ENCODE data around the gene MYEOV. TPM values are rescaled to one million over a fixed set of nuclear protein-coding genes. Genes with fewer than 3 reads are reported as not detected.

The MYEOV gene
- total RNA-seq, 1 donor from 2014 or later = 0.25 TPM

DNA sequence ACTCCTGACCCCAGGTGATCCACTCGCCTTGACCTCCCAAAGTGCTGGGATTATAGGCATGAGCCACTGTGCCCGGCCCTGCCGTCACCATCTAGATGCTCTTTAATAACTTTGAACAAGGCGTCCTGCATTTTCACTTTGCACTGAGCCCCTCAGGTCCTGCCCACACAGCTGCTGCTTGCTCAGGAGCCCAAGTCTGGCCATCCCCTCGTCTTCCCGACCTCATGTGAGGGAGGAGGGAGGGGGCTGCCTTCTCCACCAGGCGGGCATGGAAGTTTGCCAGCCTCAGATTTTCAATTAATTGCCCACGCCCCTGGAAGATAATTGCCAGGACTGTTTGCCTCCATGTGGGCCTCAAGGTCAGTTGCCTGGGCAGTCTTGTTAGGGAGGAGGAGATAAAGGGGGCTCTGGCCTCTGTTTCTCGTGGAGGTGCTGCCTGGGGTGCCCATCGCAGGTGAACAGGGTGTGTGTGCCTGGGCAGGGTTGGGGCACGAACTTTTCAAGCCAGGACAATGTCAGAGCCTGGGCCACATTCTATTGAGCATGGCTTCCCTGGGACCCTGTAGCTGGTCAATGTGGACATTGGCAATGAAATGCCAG is 27.9 kb upstream of the MYEOV start:
- no peak for DNase-seq (ENCODE audit: low read depth)

DNA sequence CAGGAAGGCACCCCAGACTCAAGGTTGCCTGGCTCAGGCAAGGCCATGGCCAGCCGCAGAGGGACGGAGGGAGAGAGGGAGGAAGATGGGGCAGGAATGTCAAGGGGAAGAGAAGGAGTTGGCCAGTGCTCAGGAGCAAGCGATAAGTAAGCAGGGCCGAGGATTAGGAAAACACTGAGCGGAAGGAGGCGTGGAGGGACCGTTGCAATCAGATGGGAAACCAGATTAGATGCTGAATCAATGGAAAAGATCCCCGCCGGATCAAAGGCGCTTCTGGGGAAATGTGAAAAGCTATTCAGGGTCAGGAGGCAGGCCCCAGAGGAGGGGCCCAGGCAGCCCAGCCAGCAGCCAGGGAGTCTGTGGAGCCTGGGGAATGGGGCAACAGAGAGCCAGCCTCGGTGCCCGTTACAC is 26.6 kb upstream of the MYEOV start:
- no peak for DNase-seq (ENCODE audit: low read depth)

DNA sequence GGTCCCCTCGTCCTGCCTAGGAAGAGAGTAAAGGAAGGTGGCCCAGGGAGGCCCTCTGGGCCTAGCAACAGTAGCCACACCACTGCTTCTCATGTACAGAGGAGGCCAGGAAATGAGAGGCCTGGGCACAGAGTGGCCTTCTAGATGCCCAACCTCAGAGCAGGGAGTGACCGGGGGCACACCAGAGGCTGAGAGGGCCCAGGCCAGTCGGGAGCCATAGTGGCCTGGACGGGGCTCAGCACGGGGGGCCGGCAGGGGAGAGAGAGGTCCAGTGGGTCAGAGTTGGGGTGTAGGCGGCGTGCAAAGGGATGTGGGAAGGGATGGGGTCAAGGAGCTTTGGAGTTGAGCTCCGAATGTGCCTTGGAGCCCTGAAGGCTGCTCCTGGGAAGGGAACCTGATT is 25.0 kb upstream of the MYEOV start:
- no peak for DNase-seq (ENCODE audit: low read depth)

DNA sequence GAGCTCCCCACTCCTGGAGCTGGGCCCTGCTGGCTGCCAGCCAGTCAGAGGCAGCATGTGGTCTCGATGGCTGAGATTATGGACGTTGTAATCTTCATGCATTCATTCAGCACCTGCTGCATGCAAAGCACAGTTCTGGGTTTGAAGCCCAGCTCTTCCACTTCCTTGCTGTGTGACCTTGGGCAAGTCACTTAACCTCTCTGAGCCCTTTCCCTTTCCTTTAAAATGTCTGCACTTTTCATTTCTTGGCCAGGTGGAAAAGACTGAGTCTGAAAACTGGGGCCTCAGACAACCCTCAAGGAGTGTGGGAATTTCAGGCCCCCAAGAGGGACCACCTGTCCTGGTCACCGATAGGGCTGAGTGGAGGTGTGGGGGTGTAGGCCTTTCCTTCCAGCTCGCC is 24.6 kb upstream of the MYEOV start:
- no peak for DNase-seq (ENCODE audit: low read depth)

DNA sequence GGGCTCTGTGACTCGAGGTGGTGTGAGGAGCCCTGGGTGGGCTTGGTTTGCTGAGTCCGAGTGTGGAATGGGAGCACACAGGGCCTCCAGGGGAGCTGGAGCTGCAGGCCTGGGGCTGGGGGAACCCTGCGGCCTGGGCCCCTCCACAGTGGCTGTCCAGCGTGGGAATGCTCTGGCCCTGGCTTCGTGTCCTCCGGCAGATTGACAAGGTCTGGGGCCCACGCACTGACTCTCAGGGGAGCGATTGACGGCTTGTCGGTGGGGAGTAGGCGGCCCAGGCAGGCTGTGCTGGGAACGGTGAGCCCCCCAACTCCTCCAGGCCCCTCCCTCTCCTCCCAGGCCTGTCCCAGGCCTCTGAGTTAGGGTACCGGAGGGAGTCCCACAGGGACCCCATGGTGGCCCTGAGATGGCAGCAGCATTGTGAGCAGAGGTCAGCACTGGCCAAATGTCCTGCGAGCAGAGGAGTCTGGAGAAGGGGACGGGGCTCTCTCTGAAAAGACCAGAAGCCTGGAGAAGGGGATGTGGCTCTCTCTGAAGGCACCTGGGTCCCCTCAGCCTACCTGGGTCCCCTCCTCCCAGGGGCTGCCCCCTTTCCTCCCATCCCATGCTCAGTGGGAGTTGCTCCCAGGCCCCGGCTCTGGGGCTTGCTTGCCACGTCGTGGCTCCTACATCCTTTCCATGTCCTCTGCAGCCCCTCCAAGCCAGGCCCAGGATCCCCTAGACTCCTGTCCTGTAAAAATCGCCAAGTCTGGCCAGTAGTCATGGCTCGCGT is 23.8 kb upstream of the MYEOV start:
- DNase-seq (ENCODE audit: low read depth) = no peak

DNA sequence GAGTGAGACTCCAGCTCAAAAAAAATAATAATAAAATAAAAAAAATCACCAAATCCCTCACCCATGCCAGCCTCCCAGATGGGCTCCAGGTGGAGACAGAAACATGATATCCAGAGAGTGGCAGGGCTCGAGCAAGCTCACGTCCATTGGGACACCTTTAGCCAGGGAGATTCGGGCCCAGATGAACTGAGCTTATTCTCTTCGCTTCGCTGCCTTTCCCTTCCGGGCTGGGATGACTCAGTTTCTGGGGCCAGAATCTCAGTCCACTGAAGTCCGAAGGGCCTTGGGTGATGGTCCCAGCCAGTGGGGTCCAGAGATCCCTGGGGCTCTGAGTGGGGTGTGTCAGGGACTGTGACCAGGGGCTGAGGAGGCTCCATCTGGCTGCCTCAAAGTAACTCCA is 23.0 kb upstream of the MYEOV start:
- DNase-seq (ENCODE audit: low read depth) = peak; percentile 67

DNA sequence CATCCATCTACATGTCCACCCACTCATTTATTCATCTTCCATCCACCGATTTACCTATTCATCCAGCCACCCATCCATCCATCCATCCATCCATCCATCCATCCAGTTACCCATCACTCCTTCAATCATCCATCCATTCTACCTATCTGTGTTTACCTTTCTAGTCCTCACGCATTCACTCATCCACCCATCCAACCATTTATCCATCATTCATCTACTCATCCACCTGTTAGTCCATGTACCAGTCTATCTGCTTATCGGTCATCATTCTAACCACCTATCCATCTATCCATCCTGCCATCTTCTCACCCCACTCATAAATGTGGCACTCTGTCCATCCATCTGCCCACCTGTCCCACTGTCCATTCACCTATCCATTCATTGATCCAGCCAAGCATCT is 21.9 kb upstream of the MYEOV start:
- DNase-seq (ENCODE audit: low read depth) = no peak

DNA sequence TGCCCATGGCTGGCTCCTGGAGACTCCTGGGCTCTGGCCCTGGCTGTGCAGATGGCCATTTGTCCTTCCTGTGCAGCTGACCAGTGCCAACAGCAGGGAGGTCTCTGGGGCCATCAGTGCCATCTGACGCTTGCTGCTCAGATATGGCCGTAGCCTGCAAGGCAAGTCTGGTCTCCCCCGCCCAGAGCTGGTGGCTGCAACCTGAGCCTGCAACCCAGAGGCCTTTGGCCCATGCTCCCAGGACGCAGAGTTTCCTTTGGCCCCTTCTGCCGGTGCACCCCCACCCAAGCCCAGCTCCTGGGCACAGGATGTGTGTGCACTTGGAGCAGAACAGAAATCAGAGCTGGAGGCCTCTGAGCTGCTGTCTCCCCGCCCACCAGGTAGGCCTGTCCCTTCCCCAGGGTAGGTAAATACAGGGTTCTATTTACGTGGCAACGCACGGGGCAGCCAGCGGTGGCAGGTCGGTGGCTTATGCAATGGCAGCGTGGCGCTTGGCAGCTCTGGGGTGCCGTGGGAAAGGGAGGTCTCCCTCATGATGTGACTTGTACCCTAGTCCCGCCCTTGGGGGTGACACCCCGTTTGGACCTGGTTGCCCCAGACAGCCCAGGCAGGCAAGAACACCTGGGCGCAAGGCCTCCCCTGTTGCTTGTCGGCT is 21.0 kb upstream of the MYEOV start:
- DNase-seq (ENCODE audit: low read depth) = no peak

DNA sequence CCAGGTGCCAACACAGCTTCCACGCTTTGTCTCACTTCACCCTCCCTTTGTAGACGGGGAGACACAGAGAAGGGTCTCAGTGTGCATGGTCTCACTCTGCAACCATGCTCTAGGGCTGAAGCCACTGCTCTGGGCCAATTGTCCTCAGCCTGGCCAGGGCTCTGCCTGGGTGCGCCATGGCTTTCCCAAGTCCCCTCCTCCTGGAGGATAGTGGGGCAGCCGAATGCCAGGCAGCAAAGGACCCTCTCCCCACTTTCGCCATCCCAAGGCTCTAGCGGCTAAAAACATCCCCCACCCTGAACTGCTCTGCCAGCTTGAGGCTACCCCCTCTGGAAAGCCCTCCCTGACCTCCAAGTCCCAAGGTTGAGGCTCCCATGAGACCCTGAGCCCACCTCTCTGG is 20.4 kb upstream of the MYEOV start:
- no peak for DNase-seq (ENCODE audit: low read depth)

DNA sequence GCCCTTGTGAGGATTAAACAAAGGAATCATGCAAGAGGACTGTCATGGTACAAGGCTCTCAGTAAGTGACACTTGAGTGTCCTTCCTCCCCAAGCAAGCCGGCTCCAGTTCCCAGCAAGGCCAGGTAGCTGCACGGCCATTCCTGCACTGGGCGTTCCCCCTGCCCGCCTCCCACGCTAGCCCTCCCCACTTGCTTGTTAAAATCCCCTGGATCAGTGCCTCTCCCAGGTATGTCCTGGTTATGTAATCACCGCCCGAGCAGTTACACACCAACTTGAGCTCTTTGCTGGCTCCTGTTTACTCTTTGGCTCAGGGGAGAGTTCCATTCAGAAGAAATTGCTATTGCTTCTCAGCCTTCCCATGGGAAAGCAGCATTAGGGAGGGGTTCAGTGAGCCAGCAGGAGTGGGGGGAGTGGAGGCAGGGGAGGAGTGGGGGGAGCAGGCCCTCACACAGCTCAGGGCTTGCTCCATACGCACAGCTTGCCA is 19.4 kb upstream of the MYEOV start:
- peak; percentile 91 for DNase-seq (ENCODE audit: low read depth)

DNA sequence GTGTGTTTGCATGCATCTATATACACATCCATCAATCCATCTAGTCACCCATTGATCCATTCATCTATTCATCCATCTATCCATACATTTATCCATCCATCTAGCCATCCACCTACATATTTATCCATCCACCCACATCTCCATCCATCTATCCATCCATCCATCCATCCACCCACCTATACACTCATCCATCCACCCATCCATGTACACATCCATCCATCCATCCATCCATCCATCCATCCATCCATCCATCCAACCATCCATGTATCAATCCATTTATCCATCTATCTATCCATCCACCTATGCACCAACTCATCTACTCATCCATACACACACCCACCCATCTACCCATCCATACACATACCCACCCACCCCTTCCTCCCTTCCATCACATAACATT is 18.8 kb upstream of the MYEOV start:
- no peak for DNase-seq (ENCODE audit: low read depth)

DNA sequence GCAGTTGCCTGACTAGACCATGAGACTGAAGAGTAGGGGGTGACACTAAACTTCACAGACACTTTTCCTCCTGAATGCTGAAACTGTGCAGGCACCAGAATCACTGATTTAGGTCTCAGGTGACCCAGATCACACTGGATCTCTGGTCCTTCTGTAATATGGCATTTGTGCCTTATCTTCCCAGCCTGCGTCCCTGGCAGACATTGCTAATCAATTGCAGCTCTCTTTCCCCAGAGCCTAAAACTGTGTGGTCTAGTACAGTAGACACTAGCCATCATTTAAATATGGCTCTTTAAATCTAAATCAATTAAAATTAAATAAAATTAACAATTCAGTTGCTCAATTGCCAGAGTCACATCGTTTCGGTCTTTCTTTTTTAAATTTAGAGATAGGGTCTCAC is 17.8 kb upstream of the MYEOV start:
- no peak for DNase-seq (ENCODE audit: low read depth)

DNA sequence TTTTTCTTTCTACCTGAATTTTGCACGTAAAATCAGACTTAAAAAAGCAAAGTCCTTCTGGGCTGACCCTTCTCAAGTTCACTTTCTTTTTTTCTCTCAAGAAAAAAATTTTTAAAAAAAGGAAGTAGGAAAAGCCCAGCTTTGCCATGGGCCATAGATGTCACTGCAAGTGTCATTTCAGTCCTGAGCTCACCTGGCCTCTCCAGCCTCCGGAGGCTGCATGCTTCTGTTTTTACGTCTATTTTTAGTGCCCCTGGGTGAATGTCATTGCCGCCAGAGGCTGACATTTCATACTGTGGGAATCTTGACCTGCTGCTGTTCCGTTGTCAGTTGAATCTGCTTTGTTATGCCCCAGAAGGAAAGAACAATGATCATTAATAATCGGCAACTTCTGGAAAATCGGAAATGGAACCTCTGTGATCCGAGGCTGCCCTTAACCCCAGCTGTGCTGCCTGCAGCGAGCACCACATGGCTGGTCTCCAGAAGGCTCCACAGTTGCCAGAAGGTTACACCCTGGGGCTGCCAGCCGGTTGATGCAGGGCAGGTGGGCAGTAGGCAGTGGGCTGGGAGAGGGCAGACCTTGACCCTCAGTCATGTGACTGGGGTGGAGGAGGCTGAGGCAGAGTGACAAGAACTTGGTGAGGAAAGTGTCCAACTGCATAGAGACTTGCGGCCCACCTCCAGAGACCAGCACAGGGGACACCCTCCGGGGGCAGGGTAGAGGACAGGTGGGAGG is 16.7 kb upstream of the MYEOV start:
- no peak for DNase-seq (ENCODE audit: low read depth)

DNA sequence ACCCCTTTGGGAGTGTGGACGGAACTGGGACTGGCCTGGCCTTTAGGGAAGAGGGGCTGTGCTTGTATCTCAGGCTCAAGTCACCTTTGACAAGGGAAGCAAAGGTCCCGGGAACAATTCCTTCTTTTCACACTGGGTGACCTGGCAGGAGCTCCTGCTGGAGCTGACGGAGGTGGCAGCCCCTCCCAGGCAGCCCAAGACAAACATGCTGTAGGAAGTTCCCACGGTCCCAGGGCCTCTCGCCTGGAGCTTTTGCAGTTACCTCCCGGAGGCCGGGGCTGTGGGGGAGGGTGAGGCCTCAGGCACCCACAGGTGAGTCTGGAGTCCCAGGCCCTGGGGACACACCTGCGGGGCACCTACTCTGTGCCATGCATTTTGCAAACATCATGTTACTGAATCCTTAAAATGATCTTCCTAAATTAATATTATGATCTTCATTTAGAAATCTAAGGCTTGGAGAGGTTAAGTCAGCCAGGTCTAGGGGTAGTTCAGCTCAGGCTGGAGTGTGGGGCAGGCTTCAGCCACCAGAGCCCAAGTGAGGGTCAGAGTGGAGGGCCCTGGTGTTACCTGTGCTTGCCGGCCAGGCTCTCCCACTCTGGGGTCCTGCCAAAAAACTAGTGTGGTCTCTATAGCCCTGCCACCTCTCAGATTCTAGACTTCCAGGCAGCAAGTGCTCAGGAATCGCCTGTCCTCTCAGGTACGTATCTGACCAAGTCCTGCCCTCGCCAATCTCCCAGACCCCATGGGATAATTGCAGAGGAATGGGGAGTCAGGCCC is 15.7 kb upstream of the MYEOV start:
- DNase-seq (ENCODE audit: low read depth) = peak; percentile 67

DNA sequence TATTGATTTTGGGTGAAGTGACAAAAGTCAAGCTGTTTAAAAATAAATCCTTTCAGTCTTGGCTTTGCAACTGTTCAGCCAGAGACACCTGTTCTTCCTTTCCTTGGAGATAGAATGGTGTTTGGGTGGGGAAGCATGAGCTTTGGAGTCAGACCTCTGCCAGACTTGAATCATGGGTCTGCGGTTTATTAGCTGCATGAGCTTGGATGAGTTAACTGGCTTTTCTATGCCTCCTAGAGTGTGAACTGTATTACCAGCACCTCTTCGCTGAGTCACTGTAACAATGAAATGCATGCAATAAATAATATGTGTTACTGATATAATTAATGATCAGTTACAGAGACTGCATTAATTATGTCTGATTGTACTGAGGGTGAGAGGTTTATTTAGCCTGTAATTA is 13.5 kb upstream of the MYEOV start:
- peak; percentile 92 for DNase-seq (ENCODE audit: low read depth)

DNA sequence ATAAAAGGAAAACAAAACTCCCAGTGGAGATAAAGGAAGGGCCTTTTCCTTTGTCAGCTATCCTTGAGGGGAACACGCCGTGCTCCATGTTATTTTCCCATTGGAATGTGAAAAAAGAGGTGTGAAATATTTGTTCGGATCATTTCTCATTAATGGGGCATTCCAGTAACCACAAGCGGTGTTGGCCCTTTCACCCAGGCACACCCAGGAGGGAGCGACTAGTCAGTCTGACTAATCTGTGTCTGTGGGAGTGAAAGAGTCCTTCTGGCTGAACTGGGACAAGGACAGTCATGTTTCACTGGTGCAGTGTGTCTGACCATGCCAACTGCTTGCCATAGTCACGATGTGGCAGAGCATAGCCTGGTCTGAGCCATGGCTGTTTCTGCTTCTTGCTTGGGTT is 13.0 kb upstream of the MYEOV start:
- DNase-seq (ENCODE audit: low read depth) = peak; percentile 96

DNA sequence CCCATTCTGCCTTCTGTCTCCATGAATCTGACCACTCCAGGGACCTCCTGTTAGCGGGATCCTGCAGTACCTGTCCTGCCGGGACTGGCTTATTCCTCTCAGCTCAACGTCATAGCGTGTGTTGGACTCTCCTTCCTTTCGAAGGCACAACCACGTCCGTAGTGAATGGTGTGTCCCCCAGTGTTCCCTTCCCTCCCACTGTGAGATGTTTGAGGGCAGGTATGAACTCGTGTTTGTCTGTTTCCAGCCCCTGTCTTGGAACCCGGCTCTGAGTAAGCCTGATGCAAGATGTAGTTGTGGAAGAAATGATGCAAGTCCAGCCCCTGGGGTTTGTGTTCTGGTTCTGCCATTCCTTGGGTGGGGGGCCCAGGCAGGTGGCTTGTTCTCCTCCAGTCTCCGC is 10.5 kb upstream of the MYEOV start:
- DNase-seq (ENCODE audit: low read depth) = no peak

DNA sequence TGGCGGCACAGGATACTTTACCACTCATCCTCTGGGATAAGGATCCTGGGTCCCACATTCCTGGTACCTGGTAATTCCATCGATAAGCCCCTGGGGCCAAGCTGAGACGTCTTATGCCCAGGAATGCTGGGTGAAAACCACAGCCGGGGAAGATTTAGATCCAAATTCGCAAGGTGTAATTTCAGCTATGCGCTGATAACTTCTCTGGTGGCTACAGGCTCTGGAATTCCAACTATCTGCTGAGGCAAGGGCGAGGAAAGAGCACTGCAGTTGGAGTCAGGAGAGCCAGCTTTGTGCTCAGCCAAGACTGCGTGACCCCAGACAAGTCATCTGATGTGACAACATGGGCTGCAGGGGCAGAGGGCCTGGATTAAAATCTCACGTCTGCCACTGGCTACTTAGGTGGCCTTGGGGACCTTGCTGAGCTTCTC is 9.9 kb upstream of the MYEOV start:
- DNase-seq (ENCODE audit: low read depth) = no peak

DNA sequence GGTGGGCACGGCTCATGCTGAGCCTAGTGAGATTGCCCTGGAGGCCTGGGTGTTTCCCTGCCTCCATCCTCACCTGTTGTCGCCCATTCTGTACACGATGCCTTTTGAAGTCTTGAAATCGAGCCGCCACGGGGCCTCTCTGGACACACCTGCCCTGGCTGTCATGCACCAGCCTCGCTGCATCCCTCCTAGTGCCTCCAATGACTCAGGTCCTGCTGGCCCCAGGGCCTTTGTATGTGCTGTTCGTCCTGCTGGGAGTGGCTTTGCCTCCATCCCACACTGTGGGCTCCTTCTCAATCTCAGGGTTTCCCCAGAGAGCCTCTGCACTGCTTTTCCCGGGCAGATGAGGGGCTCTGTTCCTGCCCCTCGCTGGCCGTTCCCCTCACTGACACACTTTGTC is 8.9 kb upstream of the MYEOV start:
- DNase-seq (ENCODE audit: low read depth) = no peak

DNA sequence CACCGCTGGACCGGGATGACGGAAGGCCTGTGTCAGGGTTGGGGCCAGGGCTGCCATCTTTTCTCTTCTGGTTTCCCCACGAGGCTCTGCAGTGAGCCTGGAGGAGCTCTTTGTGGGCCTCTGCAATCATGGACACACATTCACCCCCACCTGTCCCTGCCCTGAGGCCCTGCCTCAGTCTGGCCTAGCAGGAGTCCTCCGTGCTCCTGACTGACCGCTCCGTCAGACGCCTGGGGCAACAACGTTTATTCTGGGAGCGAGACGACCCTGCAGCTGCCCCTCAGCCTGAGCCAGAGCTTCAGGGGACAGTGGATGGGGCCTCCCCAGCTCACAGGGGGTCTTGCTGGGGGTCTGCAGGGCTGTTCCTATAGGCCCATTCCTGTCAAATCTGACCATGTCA is 8.2 kb upstream of the MYEOV start:
- DNase-seq (ENCODE audit: low read depth) = no peak

All from renal cortical epithelial cell (primary cell).